CD4-positive, alpha-beta T cell treated with Interleukin-15 for 4 hours (primary cell): ENCODE data around the gene JAG2.
"Not testable (repeated sequence)": the region's sequence is repeated elsewhere in the genome, so short reads cannot be mapped to it uniquely, and the experiment has no call there.

Source experiments
- DNase-seq: peaks from one replicate; pipeline ENCODE4 v3.0.0-alpha.2; 2020; ENCODE audit warnings: low spot score

The JAG2 gene

DNA sequence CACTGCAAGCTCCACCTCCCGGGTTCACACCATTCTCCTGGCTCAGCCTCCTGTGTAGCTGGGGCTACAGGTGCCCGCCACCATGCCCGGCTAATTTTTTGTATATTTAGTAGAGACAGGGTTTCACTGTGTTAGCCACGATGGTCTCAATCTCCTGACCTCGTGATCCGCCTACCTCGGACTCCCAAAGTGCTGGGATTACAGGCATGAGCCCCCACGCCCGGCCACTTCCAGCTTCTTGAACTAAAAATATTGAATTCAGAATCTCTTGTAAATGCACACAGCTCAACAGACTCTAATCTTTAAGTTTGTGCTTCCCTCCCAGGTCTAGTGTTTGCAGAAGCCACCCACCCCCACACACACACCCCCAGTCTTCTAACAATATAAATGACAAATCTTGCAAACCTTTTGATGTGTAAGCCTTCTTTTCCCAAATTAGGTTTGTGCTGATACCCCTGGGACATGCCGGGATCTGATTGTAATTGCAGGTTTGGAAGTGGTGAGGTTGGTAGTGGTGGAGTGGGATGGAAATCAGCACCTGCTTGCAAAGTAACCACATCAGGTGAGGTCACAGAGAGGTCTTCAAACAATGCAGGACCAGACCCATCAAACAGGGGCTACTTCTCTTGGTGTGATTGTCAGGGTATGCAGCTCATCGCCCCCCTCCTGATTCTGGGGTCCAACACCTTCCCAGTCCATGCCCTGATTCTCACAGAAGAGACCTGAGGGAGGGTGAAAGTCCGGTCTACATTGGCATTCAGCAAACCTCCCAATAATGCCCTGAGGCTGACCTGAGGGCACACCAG is 51.9 kb downstream of the JAG2 start:
- DNase-seq = no peak

DNA sequence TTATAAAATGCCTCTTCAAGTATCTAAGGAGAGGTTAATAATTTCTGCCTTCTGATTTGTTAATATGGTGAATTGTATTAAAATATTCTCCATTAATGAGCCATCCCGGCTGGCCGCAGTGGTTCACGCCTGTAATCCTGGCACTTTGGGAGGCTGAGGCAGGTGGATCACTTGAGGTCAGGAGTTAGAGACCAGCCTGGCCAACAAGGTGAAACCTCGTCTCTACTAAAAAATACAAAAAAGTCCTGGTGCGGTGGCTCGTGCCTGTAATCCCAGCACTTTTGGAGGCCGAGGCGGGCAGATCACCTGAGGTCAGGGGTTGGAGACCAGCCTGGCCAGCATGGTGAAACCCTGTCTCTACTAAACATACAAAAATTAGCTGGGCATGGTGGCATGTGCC is 59.3 kb downstream of the JAG2 start:
- not testable (repeated sequence) for DNase-seq

GRCh38 chr14:105108516-105108864 is 60.1 kb downstream of the JAG2 start:
- no peak for DNase-seq

DNA sequence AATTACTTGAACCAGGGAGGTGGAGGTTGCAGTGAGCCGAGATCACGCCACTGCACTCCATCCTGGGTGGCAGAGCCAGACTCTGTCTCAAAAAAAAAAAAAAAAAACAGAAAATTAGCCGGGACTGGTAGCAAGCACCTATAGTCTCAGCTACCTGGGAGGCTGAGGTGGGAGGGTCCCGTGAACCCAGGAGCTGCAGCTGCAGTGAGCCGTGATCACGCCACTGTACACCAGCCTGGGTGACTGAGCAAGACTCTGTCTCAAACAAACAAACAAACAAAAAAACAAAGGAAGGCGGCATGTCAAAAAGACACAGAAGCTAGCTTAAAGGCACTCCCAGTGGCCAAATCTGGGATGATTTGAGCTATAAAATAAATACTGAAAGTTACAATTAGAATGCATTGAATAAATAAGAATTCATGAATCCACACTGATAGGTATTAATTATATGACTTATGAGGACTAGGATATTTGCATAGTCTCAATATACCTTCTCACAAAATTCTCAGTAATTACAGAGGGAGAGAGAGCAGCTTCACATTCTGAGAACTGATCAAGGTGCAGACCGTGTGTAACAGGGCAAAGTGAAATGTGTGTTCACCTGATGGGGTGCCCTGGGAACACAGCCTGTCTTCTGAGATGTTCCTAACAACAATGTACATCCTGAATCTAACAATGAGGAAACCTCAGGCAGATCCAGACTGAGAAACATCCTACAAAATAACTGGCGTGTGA is 60.6 kb downstream of the JAG2 start:
- DNase-seq = no peak

- no peak for DNase-seq
These were observed 61.2 kb downstream of the JAG2 start for GRCh38 chr14:105107351-105107750.

DNA sequence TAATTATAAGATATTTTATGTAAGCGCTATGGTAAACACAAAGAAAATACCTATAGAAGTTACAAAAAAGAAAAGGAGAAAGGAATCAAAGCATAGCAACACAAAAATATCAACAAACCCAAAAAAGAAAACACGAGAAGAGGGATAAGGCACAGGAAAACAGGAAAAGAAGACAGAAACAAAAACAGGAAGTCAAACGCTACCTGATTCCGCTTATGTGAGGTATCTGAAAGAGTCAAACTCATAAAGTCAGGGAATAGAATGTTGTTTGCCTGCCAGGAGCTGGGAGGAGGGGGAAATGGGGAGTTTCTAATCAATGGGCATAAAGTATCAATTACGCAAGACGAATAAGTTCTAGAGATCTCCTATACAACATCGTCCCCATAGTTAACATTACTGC is 63.4 kb downstream of the JAG2 start:
- DNase-seq = no peak

- DNase-seq = no peak
These were observed 65.7 kb downstream of the JAG2 start for GRCh38 chr14:105102893-105103292.

DNA sequence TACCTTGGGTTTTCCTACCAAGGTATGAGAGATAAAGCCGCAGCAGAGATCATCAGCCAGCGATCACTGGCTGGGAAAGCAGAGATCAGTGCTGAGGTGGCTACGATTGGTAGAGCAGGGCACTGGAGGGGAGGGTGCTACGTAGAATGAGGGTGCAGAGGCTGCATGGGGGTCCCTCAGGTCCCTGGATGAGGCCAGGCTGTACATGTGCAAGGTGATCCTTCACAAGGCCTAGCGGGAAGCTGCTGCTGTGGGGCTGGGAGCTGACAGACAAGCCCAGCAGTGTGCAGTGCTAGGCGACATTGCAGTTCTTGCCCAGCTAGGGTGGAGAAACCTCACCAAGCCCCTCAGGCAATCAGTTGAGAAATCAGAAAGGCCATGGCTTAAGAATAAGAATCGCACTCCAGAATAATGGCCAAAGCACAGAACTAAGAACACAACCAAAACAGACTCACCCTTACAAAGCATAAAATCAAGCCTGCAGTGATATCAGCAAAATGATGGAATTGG is 66.2 kb downstream of the JAG2 start:
- no peak for DNase-seq

DNA sequence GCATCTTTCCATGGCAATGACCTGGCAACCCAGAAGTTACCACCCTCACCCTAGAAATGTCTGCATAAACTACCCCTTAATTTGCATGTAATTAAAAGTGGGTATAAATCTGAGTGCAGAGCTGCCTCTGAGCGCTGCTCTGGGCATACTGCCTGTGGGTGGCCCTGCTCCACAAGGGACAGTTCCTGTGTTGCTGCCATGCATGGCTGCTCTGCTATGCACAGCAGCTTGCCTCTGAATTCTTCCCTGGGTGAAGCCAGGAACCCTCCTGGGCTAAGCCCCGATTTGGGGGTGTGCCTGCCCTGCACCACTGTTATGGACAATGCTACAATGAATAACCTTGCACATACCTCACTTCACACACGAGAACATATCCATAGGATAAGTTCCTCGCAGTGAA is 67.7 kb downstream of the JAG2 start:
- no peak for DNase-seq

GRCh38 chr14:105099778-105100177 is 68.8 kb downstream of the JAG2 start:
- DNase-seq = no peak

- DNase-seq = no peak
These were observed 70.3 kb downstream of the JAG2 start for GRCh38 chr14:105098316-105098715.

DNA sequence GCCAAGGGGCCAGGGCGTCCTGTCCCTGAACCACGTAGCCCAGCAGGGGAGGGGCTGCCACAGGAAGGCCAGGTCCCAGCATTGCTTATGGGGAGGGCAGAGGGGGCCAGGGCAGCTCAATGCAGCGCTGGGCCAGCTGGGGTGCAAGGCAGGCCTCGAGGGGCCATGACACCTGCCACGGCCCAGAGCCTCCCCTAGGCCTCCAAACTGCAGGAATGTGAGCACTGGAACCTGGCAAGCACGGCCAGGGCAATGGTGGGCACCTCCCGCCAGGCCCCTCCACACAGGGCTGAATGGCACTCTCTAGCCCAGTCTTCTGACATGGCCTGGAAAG is 70.8 kb downstream of the JAG2 start:
- DNase-seq = no peak

DNA sequence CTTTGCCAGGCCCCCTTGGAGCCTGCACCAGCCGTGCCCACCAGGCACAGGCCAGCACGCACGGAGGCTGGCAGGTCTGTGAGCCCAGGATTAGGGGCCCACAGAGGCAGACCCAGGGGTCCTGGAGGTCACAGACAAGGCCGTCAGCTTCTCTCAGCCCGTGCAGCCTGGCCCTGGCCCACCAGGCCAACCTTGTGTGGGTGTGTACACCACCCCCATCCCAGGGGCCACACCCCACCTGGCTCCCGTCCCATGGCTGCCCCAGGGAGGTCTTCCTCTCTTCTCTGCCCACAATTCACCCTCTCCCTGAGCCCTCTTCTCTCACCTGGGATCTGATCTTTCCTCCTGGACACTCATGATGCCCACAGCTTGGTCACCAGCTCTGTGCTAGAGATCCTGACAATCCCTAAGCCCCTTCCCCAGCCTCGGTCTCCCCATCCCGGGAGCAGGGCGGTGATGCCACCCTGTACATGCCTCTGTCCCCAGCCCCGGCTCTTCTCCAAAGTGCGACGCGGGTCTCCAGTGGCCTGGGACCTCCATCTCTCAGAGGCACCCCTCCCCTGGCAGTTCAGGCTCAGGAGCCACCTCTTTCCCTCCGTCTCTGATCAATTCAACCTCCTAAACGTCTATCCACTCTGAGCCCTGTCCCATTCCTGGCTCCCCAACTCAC is 72.2 kb downstream of the JAG2 start:
- no peak for DNase-seq

DNA sequence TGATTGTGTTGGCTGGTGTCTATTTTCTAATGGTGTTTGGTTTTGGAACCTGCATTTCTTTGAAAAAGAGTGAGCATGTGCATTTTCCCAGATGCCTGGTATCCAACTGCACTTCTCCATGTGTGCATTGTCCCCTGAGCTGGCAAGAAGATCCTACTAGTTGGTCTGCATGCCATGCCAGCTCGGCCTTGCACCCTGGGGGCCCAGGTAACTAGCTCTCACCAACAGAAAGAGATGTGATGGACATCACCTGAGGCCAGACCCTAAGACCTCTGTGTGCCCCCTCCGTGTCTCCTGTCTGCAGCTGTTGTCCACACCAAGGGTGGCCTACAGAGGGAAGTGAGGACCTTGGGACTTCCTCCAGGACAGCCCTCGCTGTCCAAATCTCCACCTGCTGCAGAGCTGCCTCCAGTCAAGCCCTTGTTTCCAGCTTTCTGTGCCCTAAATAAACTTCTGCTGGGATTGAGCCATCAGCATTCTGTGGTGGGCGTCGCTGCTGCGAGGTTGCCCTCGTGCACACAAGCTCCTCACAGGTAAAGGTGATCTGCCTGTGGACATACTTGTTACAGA is 73.3 kb downstream of the JAG2 start:
- DNase-seq = no peak

DNA sequence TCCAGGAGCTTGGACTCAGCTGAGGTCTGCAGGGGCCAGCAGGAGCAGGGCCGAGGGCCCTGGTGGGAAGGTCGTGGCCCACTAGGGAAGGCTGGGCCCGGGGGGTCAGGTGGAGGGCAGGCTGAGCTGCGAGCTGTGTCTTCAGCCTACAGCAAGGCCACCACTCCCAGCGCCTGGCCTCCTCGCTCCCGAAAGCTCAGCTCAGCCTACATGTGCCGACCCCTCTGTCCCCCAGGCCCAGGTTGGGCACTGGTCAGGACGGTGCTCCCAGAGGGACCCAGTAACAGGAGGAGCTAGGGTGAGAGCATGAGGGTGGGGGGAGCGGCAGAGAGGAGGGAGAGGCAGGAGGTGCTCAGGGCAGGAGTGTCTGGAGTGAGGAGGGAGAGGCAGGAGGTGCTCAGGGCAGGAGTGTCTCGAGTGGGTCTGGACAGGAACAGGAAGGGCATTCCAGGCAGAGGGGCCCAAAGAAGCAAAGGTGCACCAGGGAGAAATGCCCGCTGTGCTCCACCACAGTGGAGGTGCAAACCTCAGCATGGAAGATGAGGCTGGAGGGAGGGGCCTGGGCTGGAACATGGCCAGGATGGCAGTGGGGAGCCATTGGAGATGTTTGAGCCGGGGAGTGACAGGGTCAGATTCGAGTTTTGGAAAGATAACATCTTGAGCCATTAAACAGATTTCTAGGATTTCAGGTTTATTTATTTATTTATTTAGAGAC is 74.2 kb downstream of the JAG2 start:
- DNase-seq = no peak

- peak; percentile 65 for DNase-seq
These were observed 75.0 kb downstream of the JAG2 start for GRCh38 chr14:105093431-105094192.

GRCh38 chr14:105093038-105093430 is 75.5 kb downstream of the JAG2 start:
- DNase-seq = peak; percentile 66

GRCh38 chr14:105092171-105093037 is 76.2 kb downstream of the JAG2 start:
- no peak for DNase-seq

DNA sequence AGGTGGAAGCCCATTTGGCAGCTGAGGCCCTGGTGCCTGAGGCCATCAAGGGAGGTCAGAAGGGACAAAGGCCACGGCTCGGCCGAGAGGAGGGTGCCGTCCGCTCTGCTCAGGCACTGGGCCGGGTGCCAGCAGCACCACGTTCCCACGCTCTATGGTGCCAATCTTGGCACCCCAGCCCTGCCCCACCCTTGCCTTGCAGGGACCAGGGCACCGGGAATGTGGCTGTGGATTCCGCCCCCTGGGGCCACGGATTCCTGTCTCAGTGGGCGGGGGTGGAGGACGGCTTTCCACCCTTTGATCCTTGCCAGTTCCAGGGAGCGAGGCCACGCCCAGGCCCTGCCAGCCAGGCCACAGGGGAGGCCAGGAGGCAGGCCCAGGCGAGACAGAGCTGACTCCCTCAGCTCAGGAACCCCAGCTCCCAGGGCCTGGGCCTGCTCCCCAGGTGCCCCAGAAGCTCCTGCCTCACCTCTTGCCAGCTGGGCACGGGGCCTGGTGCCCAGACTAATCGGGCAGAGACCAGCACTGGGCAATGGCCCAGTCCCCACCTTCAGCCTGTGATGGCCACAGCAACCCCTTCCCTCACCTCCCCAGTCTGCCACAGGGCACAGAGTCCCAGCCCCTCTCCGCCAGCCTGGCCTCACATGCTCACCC is 76.9 kb downstream of the JAG2 start:
- DNase-seq = no peak

DNA sequence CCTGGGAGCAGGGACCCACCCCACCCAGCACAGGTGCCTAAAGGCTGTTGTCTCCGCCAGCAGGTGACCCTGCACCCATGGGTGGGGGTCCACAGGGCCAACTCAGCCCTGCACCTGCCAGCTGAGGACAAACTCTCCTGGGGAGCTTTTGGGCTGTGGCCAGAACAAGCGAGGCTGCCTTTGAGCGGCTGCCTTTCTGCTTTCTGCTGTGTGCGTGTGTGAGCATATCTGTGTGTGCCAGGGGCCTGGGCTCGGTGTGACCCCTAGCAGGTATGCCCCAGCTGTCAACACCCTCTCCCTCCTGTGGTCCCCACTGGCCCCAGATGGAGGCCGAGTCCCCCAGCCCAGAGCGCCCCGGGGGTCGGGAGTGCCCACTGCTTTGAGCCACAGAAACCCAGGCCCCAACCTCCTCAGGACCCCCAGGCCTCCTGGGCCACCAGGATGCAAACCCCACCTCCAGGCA is 77.5 kb downstream of the JAG2 start:
- DNase-seq = no peak
